HG03442 (cell line): ENCODE results near the gene CD46.
"Not testable (repeated sequence)": the region's sequence is repeated elsewhere in the genome, so short reads cannot be mapped to it uniquely, and the experiment has no call there.

Experiments used
- ATAC-seq: cut with Tn5 transposase; IDR thresholded peaks from one replicate; pipeline ENCODE4 v1.9.1; 2021; ENCODE audit warnings: mild to moderate bottlenecking, moderate library complexity; ENCODE audit not compliant: unreplicated experiment

CD46 gene

DNA sequence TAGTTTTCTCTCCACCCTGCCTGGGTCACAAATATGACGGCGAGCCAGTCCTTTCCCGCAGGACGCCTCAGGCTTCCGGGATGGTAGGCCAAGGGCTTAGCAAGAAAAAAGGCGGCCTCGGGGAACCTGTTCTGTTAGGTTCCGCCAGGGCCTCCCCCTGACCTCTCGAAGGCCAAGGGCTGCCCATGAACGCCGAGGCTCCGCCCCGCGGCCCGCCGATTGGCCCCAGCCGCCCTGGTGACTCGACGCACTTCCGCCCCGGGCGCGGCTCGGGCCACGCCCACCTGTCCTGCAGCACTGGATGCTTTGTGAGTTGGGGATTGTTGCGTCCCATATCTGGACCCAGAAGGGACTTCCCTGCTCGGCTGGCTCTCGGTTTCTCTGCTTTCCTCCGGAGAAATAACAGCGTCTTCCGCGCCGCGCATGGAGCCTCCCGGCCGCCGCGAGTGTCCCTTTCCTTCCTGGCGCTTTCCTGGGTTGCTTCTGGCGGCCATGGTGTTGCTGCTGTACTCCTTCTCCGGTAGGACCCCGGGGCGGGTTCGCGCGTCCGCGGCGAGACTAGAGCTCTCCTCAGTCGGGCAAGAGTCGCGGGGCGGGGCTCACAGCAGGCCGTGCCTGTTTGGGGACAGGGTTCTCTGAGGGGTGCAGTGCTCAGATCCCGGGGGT, at the start of gene CD46:
Gene CD46 (plus strand): TSS at position 265 of the 666 bp plus-strand sequence. CDS start 159 bp downstream, at position 424.
- peak; percentile 93 for ATAC-seq

DNA sequence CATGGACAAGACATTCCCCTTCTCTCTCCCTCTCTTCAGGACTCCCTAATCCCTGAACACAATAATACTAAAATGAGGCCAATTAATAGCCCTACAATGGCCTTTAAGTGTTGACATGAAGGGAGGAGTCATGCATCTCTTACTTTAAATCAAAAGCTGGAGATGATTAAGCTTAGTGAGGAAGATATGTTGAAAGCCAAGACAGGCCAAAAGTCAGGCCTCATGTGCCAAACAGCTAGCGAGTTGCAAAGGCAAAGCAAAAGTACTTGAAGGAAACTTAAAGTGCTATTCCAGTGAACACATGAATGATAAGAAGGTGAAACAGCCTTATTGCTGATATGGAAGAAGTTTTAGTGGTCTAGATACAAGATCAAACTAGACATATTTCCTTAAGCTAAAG, 49.5 kb upstream of the CD46 start:
- no peak for ATAC-seq

DNA sequence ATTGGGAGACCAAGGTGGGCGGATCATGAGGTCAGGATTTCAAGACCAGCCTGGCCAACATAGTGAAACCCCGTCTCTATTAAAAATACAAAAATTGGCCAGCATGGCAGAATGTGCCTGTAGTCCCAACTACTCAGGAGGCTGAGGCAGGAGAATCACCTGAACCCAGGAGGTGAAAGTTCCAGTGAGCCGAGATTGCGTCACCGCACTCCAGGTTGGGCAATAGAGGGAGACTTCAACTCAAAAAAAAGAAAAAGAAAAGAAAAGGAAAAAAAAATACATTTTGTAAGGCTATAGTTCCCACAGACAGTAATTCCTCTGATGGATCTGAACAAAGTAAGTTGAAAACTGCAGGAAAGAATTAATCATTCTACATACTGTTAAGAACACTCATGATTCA, 48.1 kb upstream of the CD46 start:
- no peak for ATAC-seq

DNA sequence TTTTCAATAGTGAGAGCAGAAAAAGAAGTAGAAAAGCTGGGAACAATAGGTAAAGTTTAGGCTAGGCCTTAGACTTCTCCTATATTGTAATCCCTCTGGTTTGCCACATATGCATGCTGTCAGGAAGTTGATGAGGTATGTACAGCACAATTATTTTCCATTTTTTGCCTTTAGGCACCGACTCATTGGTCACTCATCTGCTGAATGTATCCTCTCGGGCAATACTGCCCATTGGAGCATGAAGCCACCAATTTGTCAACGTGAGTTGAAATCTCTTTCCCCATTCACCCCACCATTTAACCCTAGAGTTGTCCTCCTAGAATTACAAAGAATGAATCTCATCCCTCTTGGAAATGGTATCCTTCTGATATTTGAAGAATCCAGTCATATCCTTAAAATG, 43.9 kb upstream of the CD46 start:
- not testable (repeated sequence) for ATAC-seq

DNA sequence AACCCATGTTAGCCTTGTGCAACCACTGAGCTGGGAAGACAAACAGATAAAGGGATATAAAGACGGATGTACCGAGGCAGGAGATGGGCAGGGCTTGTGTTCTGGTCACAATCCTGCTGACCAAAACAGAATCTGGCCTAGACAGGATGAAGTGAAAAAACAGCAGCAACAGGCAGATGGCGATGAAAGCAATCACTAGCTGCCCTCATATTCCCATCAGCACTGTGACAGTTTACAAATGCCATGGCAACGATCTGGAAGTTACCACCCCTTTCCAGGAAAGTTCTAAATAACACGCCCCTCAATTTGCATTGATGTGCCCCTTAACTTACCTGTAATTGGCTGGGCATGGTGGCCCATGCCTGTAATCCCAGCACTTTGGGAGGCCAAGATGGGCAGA, 40.6 kb upstream of the CD46 start:
- no peak for ATAC-seq

DNA sequence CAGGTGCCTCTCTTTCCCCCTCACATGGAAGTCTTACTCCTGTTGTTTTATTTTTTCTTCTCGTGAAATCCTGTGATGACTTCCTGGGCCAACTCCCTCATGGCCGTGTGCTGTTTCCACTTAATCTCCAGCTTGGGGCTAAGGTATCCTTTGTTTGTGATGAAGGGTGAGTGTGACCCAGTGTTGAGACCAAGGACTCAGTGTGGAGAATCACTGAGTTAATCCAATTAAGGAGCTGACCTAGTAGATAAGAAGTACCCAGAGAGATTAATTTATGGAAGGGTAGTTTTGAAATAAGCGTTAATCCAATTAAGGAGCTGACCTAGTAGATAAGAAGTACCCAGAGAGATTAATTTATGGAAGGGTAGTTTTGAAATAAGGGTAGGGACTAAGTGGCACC, 39.2 kb upstream of the CD46 start:
- ATAC-seq, result not testable (repeated sequence)

DNA sequence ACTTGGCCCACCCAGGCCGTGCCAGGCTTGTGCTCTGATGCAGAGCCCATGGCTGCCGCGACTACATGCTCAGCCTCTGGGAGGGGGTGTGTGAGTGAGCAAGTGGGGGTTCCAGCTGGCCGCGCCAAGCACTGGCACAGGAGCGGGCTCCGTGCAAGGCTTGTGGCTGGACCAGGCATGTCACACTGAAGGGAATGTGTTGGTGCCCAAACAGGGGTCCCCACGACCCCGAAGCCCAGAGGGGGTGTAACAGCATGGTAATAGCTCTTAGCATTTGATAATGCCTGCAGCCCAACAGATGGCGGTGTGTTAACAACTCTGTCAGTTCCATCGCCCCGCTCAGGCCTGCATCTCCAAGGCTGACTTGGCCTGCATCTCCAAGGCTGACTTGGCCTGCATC, 38.3 kb upstream of the CD46 start:
- ATAC-seq, result no peak

DNA sequence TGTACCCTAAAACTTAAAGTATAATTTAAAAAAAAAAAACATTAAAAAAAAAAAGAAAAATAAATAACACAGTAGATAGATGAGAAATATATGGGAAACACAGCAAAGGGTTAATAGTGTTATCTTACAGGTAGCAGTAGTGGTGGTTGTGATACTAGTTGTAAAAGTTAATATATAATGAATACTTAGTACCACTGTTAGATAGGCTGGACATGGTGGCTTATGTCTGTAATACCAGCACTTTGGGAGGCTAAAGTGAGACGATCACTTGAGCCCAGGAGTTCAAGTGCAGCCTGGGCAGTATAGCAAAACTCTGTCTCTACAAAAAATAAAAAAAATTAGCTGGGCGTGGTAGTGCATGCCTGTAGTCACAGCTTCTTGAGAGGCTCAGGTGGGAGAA, 32.6 kb upstream of the CD46 start:
- ATAC-seq, result no peak

DNA sequence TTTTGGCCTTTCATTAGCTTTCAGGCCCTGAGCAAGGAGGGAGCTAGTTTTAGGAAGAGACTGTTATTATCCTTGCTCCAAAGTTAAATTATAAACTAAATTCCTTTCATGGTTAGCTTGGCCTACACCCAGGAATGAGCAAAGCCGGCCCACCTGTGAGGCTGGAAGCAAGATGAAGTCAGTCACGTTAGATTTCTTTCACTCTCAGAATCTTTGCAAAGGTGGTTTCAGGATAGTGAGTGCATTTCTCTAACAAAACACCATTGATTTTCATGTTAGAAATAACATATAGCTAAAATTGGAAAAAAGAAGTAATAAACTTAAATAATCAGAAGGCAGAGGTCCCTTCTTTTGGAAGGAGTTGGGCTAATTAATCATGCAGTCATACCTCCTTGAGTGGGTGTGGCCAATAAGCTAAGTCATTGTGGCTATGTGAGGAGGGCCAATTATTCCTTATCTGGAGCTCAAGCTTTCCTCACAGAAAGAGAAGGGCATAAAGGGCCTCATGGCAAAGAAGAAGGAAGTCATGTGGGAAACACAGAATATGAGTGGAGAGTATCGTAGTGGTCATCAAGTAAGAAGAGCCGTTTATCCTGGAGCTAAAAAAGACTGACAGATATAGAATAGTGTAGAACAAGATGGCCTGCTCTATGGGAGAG, 23.5 kb upstream of the CD46 start:
- not testable (repeated sequence) for ATAC-seq

DNA sequence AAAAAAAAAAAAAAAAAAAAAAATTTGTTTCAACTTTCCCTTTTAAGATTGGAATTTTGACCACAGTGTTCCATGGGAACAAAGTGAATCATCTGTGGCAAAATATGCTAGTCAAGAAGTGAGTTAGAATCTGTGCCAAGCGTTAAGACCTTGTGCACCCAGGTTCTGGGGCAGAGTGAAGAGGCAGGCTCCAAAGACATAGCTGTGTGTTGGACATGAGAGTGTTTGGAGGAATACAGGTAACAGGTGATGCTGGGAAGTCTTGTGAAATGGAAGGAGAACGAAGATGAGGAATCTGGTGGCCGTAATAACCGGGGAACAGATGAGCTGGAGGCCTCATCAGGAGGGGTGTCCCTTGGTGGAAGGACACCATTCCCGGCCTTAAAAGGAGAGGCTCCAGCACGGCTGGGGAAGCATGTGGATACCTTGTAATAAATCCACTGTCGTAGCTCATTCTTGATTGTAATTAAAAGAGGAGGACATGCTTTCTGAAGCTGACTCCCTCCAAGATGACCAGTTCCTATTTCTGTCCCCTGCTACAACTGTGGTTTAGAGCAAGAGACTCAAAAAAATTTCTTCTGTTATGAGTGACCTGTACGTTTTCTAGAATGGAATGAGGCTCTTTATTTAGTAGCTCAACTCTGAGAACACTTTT, 14.2 kb upstream of the CD46 start:
- ATAC-seq, result not testable (repeated sequence)

DNA sequence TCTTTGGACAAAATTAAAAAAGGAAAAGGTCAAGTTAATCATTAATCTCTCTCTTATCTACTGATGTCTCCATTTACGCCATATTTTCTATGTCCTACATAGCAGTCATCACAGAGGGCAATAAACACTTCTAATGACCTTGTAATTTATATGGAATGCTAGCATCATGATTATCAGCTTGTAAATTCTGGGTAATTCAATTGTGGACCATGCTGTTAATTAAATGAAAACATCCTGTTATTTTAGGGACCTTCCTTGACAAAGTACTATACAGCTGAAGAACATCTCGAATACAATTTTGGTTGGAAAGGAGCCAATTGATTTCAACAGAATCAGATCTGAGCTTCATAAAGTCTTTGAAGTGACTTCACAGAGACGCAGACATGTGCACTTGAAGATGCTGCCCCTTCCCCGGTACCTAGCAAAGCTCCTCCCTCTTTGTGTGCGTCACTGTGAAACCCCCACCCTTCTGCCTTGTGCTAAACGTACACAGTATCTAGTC, 13.6 kb upstream of the CD46 start:
- ATAC-seq, result not testable (repeated sequence)

DNA sequence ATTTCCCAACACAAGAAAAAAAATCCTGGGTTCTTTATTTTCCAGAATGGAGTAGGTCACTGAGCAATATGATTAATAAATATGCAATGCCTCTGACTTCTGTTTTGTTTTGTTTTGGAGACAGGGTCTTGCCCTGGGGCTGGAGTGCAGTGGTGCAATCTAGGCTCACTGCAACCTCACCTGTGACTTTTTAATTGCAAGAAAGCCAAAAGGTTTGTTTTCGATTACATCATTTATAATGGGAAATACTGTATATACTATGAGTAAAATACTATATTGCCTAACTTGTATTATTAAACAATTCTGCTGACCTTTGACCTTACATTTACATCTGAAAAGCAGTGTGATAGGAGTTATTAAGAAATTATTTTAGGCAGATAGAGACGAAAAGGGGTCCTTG, 11.6 kb upstream of the CD46 start:
- ATAC-seq, result no peak

DNA sequence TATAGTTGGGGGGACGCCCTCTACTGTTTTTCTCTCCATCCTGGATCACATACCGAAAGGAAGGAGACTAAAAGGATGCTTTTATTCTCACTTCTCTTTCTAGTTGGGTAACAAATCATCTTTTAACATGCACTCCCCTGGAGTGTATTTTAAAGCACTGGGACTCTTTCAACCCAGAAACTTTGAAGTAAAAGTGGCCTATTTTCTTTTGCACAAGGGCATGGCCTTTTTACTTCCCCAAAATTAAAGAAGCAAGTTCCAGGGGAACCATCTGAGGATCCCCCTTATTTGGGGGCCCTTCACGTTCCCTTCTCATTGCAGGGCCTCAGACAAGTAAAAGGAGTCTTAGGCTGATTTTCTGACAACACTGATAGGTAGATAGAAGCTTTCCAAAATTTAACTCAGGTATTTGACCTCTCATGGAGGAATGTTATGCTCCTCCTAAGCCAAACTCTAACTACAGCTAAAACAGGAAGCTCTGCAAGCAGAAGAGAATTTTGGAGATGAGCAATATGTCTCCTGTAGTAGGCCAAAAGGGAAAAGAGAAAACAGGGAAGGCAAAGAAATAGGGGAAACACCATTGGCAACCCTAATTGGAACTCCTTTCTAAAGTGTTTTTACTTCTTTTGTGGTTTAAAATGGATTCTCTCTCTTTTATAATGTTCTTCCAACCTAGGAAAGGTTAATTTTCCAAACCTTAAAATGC, 8.9 kb upstream of the CD46 start:
- ATAC-seq, result no peak

DNA sequence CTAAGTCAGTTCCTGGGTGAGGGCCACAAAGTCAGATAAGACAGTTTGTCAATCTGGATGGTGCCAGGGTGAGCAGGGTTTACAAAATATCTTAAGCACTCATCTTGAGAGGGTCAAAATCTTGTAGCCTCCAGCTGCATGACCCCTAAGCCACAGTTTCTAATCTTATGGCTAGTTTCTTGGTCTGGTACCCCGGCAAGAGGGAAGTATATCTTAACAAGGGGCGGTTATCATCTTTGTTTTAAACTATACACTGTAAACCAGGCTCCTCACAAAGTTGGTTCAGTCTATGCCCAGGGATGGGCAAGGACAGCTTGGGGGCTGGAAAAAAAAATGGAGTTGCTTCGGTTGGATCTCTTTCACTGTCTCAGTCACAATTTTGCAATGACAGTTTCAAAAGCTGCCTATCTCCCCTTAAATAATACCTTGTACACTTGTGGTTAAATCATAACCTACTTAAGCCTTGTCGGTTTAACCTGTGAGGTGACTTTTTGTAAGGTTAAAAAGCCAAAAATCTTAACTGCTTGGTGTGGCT, 7.8 kb upstream of the CD46 start:
- no peak for ATAC-seq

DNA sequence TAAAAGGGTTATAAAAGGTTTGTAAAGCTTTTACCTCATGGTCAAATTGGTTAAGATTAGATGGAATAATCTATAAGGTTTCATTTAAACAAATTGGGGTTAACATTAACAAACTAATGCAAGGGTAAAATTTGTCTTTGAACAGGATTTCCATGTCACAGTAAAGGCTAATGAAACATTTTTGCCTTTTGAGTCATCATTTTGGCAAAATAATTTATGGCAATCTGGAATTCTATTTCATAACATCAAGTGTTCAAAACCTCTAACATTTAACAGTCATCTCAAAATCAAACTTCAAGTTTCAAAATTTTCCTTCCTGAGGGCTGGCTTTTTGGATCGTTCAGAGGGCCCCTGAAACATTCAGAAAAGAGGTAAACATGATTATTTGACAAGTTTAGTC, 6.6 kb upstream of the CD46 start:
- ATAC-seq, result no peak

DNA sequence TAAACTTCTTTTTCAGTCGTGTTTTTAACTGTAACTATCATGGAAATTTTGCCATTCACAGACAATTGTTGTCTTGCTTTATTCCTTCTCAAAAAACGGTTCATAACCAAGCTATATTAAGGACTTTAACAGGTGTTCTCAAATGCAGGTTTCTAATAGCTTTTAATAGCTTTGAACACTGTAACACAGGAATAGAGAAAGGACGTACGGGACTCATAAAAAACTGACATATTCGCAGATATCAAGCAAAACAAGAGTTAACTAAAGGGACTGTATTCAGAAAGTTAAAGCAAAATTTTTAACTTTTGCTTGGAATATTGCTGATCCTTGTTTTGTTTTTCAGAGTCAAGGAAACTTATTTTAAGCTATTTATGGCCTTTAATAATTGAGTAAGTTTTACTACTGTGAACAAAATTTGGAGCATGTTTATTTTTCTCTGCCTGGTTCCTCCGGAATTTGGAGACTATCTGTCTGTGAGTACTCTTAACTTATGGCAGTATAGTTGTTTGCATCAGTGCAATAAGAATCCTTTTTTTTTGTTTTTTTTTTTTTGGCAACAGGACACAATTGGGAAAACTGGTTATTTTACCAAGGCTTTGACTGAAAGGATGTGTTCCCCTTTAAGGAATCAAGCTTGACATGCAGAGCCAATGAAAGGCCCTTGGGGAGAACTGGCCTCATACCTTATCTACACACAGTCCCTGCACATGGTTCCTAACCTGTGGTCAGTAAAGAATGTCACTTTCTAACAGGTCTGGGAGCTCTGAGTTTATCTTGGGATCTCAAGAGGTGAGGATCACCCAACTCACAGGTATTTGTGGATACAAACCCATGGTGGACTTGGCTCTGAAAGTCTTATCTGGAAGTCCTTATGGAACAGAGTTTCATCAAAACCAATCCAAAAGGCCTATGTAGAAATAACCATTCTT, 5.8 kb upstream of the CD46 start:
- ATAC-seq, result no peak

DNA sequence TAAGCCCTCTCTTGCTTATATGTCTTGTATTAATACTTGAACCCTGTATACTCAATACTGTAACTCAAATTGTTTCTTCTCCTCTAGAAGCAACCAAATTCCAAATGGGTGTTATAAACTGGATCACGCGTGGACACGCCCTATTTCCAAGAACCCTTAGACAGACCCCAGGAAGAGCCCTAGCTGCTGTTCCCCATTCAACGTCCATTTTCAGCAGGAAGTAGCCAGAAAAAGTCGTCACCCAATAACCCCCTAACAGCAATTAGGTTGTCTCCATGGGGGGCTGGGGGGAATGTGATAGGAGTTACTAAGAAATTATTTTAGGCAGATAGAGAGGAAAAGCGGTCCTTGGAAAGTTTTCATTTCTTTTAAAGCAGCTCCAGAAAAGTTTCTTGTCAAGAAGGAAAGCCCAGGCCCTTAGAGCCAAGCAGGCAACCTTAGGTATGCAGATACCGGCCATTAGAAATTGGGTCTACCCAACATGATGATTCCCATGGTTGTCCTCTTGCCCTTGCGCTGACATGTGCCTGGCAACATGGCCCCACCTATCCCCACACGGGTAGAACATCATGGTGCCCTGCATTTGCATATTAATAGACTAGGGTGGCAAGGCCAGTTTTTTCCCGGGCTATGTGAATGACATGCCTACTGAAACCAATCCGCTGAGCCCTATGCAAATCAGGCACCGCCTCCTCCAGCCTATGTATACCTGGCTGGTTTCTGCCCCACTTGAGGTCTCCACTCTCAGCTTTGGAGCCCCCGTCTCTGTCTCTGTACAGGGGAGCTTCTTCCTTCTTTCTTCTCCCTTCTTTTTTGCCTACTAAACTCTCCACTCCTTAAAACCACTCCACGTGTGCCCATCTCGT, 4.0 kb upstream of the CD46 start:
- no peak for ATAC-seq

DNA sequence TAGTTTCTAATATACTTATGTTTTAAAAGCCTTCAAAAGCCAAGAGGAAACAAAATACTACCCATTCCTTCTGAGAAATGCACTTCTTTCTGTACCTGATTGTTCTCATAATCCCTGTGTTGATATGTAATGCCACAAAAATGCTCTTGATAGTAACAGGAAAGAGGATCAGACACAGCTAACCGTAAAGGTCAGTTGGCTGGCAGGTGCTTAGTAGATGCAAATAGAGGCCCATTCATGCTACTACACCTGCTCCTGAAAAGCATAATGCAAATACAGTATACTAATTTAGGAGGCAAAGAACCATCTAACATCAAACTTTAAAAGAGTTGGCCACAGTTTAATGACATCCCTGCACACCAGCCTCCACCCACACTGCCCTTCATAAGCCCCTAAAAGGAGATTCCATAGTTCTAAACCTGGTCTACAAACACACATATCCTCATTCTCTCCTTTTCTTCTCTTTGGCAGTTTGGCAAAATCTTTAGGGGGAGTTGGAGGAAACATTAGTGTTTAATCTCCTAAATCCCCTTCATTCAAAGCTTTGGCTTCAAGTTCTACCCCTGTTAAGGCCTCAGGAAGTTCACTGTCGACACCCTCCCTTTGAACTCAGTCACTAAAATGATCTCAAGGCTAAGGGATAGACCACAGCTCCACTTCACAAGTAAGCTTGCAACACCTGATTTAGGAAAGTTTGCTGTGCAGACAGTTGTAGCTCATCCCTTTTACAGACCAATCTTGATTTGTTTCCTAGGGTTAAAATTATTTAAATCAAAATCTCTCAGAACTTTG, 2.9 kb upstream of the CD46 start:
- no peak for ATAC-seq
